ENCODE measurements around the gene TAOK1.
"Not testable (repeated sequence)": the region's sequence is repeated elsewhere in the genome, so short reads cannot be mapped to it uniquely, and the experiment has no call there.

TAOK1 gene

GRCh38 chr17:29518359-29518758 is 128.2 kb downstream of the TAOK1 start:
- no peak overlapping the region for H3K27ac ChIP-seq
- DNase-seq (ENCODE audit: low read depth, low spot score): no peak

DNA sequence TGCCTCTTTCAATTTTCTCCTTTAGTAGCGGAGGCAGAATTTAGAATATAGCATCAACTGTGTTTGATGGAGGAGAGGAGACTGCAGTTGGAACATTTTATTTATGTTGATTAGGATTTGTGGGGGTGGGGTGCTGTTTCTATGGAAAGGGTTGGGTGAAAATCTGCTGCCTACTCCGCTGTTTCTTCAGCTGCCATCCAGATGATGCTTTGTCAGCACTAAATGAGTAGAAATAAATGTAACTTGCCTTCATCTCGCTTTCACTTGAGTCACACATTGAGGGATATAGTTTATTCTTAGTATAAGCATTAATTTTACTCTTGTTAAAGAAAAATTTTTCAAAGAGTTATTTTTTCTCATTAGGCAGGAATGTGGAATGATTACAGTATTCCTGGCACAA is 134.5 kb downstream of the TAOK1 start:
- no peak overlapping the region for H3K27ac ChIP-seq
- no peak for DNase-seq (ENCODE audit: low read depth, low spot score)

GRCh38 chr17:29526322-29526721 is 136.2 kb downstream of the TAOK1 start:
- no peak overlapping the region for H3K27ac ChIP-seq
- DNase-seq (ENCODE audit: low read depth, low spot score): no peak

DNA sequence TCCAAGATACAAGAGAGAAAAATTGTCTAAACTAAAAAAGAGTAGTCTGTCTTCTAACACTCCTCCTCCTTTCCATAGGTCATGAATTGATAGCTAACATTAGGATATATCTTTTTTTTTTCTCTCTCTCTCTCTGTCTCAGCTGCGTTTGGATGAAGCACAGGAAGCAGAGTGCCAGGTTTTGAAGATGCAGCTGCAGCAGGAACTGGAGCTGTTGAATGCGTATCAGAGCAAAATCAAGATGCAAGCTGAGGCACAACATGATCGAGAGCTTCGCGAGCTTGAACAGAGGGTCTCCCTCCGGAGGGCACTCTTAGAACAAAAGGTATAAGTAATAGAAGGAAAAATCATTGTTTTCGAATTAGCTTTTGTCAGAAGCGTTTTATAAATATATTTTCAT is 143.8 kb downstream of the TAOK1 start:
- no peak for DNase-seq (ENCODE audit: low read depth, low spot score)
- H3K27ac ChIP-seq: no peak overlapping the region

- DNase-seq (ENCODE audit: low read depth, low spot score): no peak
- H3K27ac ChIP-seq: no peak overlapping the region
Observed at GRCh38 chr17:29544066-29544465, 153.9 kb downstream of the TAOK1 start.

DNA sequence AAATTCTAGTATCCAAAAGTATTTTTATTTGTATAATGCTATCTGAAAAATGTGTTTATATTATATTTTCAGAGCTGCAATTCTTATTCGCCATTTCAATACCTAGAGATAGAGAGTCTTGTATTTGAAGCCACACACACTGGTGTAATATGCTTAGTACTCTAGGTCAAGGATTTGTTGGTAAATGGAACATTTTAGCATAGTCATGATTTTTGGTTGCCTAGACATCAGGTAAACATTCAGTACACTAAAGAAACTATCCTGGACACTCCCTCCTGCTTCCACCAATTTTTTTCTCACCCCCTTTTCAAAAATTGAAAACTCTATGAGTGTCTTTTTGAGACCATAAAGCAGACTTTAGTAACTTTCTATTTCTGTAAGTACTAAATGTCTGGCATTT is 155.9 kb downstream of the TAOK1 start:
- no peak for DNase-seq (ENCODE audit: low read depth, low spot score)
- no peak overlapping the region for H3K27ac ChIP-seq

DNA sequence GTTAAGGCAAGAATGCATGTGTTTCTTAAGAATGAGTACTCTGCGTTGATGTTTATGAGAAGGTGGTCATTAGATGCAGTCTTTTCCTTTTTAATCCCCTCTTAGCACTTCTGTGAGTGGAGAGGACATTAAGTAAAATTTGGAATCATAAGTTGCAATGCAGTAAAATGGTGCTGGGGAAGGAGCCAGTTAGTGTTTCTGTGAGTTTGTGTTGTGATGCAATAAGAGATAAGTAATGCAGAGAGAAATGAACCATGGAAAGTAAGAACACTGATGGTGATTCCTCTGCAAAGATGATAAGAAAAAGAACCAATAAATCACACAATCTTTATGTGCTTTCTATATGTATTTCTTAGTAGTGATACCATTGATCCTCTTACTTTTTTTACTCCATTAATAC is 156.7 kb downstream of the TAOK1 start:
- no peak for DNase-seq (ENCODE audit: low read depth, low spot score)
- no peak overlapping the region for H3K27ac ChIP-seq

GRCh38 chr17:29549177-29549923 is 159.2 kb downstream of the TAOK1 start:
- DNase-seq (ENCODE audit: low read depth, low spot score): no peak
- no peak overlapping the region for H3K27ac ChIP-seq

DNA sequence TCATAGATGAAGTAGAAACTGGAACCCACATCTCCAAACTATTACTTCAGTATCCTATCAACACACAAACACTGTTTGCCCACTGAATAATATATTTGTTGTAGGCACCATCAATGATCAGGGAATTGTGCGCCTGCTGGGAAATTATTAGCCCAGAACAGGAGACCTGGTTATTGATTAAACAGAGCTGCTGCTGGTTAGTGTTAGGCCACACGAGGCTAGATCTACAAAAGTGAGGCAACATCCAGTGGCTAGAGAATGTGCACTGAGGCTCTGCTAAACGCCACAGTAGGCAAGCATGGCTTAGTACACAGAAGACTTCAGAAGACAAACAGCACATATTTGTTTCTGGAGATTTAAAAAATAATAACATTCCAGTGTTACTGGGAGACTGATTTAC is 165.7 kb downstream of the TAOK1 start:
- H3K27ac ChIP-seq: no peak overlapping the region
- no peak for DNase-seq (ENCODE audit: low read depth, low spot score)

- DNase-seq (ENCODE audit: low read depth, low spot score): no peak
Observed at GRCh38 chr17:29557085-29557738, 167.0 kb downstream of the TAOK1 start.

GRCh38 chr17:29557739-29558116 is 167.6 kb downstream of the TAOK1 start:
- no peak overlapping the region for H3K27ac ChIP-seq
- DNase-seq (ENCODE audit: low read depth, low spot score): no peak

More at GRCh38 chr17:29557085-29557738, 167.0 kb downstream of the TAOK1 start:
- H3K27ac ChIP-seq: no peak overlapping the region

- H3K27ac ChIP-seq; DNase-seq (ENCODE audit: low read depth, low spot score): not testable (repeated sequence)
Observed at GRCh38 chr17:29558139-29558538, 168.0 kb downstream of the TAOK1 start.

- H3K27ac ChIP-seq: no peak overlapping the region
- no peak for DNase-seq (ENCODE audit: low read depth, low spot score)
Observed at GRCh38 chr17:29559640-29560039, 169.5 kb downstream of the TAOK1 start.

DNA sequence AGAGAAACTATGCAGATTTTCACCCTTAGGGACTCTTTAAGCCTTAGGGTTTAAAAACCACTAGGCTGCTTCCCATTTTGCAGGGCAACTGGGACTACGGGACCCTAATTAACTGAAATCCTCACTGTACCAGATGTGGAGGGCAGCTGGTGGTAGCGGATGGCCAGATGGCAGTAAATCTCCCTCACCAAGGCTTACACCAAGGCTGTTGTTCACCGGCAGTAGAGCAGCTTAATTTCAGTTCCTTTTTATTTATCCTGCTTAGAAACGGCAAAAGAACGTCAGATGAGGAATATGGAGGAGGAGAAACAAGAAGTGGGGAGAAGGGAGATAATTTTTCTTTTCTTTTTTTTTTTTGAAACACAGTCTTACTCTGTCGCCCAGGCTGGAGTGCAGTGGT is 170.2 kb downstream of the TAOK1 start:
- no peak overlapping the region for H3K27ac ChIP-seq
- DNase-seq (ENCODE audit: low read depth, low spot score): no peak

DNA sequence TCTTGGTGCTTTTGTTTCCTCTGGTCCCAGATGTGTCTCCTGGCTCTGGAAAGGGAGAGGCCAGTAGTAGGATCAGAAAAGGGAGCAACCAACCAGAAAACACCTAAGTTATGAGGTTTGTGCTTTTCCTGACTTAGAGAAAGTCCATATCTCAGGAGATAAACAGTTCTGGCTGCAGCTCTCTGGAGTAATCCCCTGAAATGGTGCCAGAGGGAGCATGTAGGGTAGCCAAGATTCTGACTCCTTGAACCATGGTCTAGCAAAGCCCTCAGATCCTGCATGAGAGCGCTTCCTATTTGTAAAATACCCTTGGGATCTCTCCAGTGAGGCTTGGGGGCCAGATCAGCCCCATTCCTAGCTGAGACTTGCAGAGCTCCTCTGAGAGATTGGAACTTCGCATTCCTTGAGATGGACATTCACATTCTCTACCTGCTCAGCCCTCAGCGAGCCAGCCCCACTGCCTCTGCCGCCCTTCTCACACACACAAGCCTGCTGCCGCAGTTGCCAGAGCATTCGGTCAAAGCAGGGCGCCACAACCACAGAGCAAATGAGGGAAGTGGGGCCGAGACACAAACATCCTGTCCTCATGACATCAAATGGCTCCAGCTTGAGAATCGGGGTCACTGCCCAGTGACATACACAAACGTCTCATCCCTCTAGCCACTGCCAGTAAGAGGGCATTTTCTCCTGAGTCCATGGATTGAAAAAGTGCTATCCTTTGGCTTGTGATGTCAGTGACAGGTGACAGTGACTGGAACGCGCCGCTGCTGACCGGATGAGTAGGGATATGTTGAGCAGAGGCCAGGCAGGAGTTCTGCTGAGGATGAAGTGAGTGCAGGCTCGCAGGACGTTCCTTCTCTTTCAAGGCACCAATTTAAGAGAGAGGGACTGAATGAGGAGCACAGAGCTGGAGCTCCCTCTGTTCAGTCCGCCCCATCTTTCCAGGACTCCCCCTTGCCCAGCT is 171.7 kb downstream of the TAOK1 start:
- no peak for DNase-seq (ENCODE audit: low read depth, low spot score)
- H3K27ac ChIP-seq: no peak overlapping the region

GRCh38 chr17:29562615-29563014 is 172.5 kb downstream of the TAOK1 start:
- no peak for DNase-seq (ENCODE audit: low read depth, low spot score)

GRCh38 chr17:29563816-29564215 is 173.7 kb downstream of the TAOK1 start:
- DNase-seq (ENCODE audit: low read depth, low spot score): no peak
- no peak overlapping the region for H3K27ac ChIP-seq

More at GRCh38 chr17:29562615-29563014, 172.5 kb downstream of the TAOK1 start:
- no peak overlapping the region for H3K27ac ChIP-seq

DNA sequence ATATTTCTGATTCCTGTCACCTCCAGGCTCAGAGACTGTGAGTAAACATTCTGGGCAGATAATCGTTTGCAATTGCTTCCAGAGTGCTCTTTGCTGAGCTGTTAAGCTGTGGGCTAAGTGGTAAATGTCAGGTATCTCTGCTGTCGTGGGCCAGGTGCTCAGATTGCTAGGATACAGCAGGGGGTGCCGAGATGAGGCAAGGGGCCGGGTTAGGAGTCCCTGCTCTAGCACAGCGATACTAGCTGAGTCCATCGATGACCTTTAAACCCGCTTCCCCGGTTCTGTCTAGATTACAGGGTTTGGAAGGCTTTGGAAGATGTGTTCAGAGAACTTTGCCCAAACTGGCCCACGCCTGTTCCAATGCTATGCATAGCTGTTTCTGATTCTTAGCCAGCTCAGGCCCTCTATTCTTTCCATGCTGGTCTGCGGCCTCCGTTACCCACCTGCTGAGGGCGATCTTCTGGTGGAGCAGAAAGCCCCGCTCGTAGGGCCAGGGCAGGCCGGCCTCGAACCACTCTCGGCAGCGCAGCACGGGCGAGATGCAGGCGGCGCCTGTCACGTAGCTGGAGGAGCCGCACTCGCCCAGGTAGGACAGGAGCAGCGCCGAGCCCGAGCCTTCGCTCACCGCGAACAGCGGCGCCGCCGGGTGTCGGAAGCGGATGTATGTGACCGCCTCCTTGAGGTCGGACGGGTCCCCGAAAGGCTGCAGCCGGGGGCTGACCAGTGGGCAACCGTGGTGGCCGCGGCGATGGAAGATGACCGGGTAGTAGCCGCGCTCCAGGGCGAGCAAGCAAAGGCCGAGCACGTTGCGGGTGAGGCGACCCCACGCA is 175.7 kb downstream of the TAOK1 start:
- no peak overlapping the region for H3K27ac ChIP-seq
- DNase-seq (ENCODE audit: low read depth, low spot score): no peak

DNA sequence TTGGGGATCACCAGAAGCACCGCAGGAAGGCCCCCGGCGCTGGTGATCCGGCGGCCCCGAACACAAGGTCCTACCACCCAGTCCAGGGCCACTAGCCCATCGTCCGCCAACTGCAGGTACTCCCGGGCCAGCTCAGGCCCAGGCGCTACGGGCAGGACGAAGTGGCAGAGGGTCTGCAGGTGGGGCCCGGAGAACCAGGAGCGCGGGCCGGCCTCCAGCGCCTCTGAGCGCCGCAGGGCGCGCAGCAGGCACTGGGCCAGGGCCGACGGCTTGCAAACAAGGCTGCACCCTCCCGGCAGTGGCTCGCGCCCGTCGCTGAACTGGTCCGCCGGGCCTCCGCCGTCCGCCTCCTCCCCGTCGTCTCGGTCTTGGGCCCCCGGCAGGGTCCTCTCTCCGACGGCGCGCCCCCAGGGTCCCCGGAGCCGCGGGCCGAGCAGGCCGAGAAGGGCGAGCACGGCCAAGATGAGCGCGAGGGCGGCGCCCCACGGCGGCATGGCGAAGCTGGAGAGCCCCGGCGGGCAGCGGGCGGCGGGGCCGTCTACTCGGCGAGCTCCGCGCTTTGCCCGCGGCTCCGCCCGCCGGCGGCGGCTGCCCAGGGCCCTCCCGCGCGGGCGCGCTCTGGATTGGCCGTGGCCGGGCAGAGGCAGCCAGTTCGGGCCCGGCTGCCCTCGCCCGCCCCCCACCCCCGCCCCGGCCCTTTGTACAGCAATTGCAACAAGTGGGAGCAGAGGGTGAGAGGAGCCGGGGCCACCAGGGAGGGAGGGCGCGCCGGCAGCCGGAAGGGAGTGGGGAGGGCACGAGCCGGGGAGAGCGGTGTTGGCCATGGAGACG is 176.5 kb downstream of the TAOK1 start, which contains the start of gene ABHD15:
TSS of gene ABHD15 (minus strand) at position 565 of the 831 bp plus-strand sequence. CDS start at position 494, 71 bp downstream.
- H3K27ac ChIP-seq: peak within 1 kb of the TSS; percentile 80
- no peak for DNase-seq (ENCODE audit: low read depth, low spot score)
